HFF-Myc (cell line): ENCODE measurements around the gene ING3.

Experiments
- DNase-seq: peaks from one replicate; pipeline ENCODE4 v3.0.0-alpha.2; 2011; ENCODE audit warnings: low read depth; ENCODE audit errors: extremely low read depth
- H3K4me3 ChIP-seq: replicated peaks from 2 replicates; pipeline ENCODE4 v1.5.1; 2011; ENCODE audit warnings: low read depth, mild to moderate bottlenecking, control low read depth, low read length
- TF ChIP-seq, protein P1 (sequence below): IDR thresholded peaks from 2 replicates; pipeline ENCODE4 v1.5.1; 2012; ENCODE audit warnings: mild to moderate bottlenecking, low read depth, low read length, control low read depth; ENCODE audit errors: missing control alignments

ING3 gene

DNA sequence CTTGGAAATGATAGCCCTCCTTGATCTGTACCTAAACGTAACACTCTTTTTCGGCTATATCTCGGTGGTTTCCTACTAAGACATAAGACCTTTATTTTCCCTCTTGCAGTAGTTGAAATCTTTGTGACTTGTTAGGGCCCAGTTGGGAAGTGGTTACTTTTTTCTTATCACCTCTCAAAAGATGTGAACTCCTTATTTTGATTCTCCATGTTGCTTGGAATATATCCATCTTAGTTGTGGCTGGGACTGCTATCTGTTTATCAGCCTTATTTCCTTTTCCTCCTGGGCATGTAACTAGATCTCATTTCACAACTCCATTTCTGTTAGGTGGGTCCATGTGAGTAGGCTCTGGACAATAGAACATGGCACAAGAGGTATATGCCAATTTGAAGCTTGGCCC, 33.8 kb downstream of the ING3 start:
- no peak for DNase-seq
- TF ChIP-seq, protein P1, sequence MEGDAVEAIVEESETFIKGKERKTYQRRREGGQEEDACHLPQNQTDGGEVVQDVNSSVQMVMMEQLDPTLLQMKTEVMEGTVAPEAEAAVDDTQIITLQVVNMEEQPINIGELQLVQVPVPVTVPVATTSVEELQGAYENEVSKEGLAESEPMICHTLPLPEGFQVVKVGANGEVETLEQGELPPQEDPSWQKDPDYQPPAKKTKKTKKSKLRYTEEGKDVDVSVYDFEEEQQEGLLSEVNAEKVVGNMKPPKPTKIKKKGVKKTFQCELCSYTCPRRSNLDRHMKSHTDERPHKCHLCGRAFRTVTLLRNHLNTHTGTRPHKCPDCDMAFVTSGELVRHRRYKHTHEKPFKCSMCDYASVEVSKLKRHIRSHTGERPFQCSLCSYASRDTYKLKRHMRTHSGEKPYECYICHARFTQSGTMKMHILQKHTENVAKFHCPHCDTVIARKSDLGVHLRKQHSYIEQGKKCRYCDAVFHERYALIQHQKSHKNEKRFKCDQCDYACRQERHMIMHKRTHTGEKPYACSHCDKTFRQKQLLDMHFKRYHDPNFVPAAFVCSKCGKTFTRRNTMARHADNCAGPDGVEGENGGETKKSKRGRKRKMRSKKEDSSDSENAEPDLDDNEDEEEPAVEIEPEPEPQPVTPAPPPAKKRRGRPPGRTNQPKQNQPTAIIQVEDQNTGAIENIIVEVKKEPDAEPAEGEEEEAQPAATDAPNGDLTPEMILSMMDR: no peak
- no peak overlapping the region for H3K4me3 ChIP-seq

DNA sequence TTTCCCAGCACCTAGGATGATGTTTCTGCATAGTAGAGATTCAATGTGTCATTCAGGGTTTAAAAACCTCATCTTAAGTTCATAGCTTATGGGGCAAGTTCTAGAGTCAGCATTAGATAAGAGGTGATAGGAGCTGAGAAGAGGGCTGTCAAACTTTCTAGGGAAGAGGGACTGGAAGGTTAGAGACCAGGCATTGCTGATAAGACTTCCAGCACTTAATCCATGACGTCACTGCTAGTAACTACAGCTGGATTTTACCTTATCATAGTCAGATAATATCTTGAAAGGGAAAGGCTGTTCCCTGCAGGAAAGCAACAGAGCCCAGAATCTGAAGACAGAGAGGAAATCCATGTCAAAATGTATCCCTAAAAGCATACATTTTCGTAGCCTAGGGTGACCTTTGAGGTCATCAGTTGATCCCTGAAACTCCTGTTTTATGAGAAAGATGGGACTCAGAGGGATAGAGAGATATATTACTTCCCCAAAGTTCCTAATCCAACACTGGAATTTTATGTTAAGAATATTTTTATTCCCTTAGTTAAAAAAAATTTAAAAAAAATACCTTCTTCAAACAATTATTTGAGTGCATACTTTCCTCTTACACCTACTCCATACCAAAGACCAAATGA, 34.7 kb downstream of the ING3 start:
- DNase-seq: no peak
- TF ChIP-seq, protein P1: no peak
- H3K4me3 ChIP-seq: no peak overlapping the region

DNA sequence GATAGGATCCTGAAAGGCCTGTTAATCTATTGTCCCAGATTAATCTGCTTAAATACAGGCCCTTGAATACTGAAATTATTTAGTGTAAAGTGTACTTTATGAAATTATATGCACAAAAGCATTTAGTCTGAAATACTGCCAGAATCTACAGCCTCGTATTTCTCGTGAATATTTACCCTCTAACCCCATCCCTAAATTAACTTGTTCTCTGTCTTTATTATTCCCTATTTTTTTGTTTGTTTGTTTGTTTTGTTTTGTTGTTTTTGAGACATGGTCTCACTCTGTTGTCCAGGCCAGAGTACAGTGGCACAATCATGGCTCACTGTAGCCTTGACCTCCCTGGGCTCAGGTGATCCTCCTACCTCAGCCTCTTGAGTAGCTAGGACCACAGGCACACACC, 35.3 kb downstream of the ING3 start:
- no peak overlapping the region for H3K4me3 ChIP-seq
- TF ChIP-seq, protein P1: no peak
- no peak for DNase-seq

DNA sequence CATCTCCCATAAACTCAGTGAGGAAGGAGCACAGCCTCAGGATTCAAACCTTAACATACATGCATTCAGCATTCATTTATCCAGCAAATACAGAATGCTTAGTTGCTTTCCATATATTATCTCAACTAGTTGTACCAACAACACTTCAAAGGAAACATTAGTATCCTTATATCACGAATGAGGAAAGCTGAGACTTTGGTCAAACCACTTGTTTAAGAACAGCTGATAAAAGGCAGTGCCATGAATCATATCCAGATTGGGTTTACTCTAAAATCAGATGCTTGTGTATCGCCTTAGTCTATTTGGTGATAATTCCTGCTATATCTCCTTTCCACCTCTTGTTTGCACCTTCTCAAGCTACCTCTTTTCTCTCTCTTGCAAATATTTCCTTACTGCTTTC, 36.1 kb downstream of the ING3 start:
- H3K4me3 ChIP-seq: no peak overlapping the region
- TF ChIP-seq, protein P1: no peak
- DNase-seq: no peak

DNA sequence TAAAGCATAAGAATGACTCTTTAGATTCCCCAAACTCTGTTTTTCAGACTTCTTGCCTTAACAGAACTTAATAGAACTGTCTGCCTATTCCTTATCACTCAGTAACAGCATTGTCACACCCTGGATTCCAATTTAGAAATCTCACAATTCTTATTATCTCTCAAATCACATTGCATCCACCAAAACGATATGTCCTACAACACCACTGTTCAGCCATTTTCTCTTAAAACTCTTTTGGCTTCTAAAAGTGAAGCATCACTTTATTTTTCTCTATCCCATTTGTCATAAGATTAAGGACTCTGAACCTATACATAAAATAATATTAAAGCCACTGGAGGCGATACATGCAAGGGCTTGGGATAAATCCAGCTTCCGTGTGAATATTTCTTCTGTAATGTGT, 36.7 kb downstream of the ING3 start:
- no peak for DNase-seq
- TF ChIP-seq, protein P1: no peak
- H3K4me3 ChIP-seq: no peak overlapping the region

DNA sequence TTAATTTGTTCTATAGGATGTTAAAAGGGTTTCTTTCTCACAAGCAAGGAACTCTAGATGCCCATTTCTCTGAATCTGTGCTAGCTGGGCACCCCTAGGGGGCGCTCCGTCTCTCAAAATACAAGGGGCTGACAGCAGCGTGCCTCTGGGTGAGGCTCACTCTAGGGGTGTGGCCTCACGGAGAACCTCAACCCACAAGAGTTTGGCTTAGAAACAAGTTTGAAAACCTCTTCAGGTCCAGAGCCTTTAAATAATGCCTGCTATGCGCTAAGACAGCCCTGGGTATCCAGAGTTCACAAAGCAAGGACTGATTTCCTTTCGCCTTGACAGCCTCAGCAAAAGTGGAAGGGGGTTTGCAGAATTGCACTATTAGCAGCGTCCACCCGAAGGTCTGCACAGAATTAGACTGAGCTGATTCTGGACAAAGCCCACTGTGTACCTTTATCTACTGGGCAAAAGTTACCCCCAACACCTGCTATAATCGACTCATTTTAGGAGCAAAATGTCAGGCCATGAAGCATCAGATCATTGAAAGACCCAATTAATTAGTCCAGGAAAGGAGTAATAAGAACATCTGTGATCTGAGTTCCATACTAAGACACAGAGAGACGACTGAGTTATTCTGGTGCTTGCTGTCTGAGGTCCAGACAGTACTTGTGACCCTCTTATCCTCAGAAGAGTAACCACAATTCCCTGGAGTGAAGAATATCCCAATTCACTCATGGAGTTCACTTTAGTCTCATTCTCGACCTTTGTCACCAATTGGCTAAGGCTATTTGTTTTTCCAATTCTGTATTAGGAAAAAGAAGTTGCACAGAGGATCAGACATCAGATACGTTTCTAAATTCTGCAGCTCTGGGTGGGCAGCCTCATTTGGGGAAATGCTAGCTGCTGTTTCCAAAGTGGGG, 37.4 kb downstream of the ING3 start:
- peak; percentile 86 for DNase-seq
- TF ChIP-seq, protein P1: peak; percentile 98
- peak overlapping the region; percentile 66 for H3K4me3 ChIP-seq
